ENCODE data around the gene RBPMS2. TPM values are rescaled to one million over a fixed set of nuclear protein-coding genes. Genes with fewer than 3 reads are reported as not detected.

The RBPMS2 gene
- total RNA-seq, 2 donors from 2014 or later: 0.26 to 0.33 TPM

DNA sequence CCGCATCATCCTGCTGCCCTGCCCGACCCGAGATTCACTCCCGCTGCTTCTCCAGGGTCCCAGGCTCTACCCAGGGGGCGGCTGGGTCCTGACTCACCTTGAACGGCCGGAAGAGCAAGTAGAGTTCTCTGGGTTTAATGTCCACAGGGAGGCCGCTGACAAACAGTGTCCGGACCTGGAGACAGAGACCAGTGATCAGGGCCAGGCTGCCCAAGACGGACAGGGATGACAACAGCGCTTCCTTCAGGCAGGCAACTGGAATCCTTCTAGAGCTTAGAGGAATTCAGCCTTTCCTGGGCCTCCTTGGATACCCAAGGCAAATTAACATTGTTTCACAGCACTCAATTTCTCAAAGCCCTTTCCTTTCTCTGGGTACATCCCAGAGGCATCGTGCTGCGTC is 23.9 kb downstream of the RBPMS2 start:
- no peaks in the 10 kb centered on the region for H3K9me3 ChIP-seq
- no peaks in the 10 kb centered on the region for H3K4me1 ChIP-seq
- DNase-seq (no peak), ATAC-seq (no peak)
- H3K27me3 ChIP-seq: no peaks in the 10 kb centered on the region
- 81 to 90% methylated on average over 11 to 13 of the region's 13 CpGs for WGBS, 2 donors
- H3K4me3 ChIP-seq: no peak overlapping the region
- intact Hi-C loops (cut with DNase I): no loop called here
- TF ChIP-seq POLR2A (IDR thresholded peaks at IDR 0.05) (no peak), CTCF (IDR thresholded peaks at IDR 0.05) (no peak)
- H3K36me3 ChIP-seq (replicated peaks in 1 of 2; ENCODE audit: insufficient read depth in 1 of 2, low read depth in 2 of 2): no peaks in the 10 kb centered on the region
- no peak overlapping the region for H3K27ac ChIP-seq

DNA sequence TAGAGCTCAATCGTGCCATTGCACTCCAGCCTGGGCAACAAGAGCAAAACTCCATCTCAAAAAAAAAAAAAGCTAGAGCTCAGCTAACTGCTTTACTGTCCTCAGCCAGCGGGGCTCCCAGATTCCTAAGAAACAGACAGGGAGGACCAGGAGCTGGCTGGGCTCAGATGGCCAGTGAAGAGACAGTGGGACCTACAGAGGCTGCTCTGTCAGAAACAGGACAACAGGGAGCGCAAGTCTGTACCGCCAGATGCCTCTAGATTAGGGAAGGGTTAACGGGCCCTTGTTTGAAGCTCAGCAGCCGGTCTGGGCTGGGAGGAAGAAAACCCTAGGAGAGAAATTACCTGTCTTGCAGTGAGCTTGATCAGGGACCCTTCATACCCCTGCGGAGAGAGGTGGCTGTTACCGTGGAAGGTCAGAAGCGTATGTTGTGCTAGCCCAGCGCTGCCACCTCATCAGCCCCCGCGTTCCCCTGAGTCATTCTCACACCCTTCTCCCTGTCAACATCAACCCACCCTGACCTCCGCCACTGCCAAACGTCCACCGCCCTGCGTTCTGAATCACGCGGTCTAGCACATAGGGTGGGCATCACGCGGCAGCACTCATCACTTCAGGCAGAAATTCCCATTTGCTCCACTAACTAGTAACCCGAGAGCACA is 25.3 kb downstream of the RBPMS2 start:
- no peak overlapping the region for H3K27ac ChIP-seq

DNA sequence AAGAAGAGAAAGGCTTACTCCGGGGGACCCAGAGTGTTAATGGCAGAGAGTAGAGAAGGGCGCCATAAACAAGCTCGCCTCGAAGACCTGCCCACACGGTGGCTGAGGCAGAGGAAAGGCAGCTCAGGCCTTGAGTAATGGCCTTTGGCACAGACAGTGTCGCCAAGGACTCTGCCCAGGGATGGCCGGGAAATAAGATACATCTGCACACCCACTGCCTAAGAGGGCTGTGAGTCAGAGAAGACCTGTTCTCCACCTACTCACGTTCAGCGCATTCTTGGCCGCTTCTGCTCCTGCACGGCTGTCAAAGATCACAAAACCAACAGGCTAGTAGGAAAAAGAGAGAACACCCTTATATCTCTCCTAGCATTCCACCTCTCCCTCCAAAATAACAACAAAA is 26.2 kb downstream of the RBPMS2 start:
- no peak overlapping the region for H3K27ac ChIP-seq
- DNase-seq (no peak), ATAC-seq (no peak)
- H3K27me3 ChIP-seq: no peaks in the 10 kb centered on the region
- intact Hi-C loops (cut with DNase I): no loop called here
- H3K9me3 ChIP-seq: no peaks in the 10 kb centered on the region
- no peaks in the 10 kb centered on the region for H3K4me1 ChIP-seq
- 85% methylated on average over 11 of the region's 11 CpGs for WGBS, 2 donors
- H3K4me3 ChIP-seq: no peak overlapping the region
- H3K36me3 ChIP-seq (replicated peaks in 1 of 2; ENCODE audit: insufficient read depth in 1 of 2, low read depth in 2 of 2): no peaks in the 10 kb centered on the region
- TF ChIP-seq CTCF (IDR thresholded peaks at IDR 0.05): no peak
- TF ChIP-seq POLR2A (IDR thresholded peaks at IDR 0.05): no peak

More for the DNA sequence above, 25.3 kb downstream of the RBPMS2 start:
- 69 to 74% methylated on average over 21 of the region's 21 CpGs for WGBS, 2 donors
- ATAC-seq: no peak
- Histone ChIP-seq H3K4me3 (no peak overlapping the region), H3K4me1 (no peaks in the 10 kb centered on the region), H3K27me3 (no peaks in the 10 kb centered on the region), H3K9me3 (no peaks in the 10 kb centered on the region), H3K36me3 (replicated peaks in 1 of 2; ENCODE audit: insufficient read depth in 1 of 2, low read depth in 2 of 2) (no peaks in the 10 kb centered on the region)
- TF ChIP-seq CTCF (IDR thresholded peaks at IDR 0.05): no peak
- no peak for TF ChIP-seq POLR2A (IDR thresholded peaks at IDR 0.05)
- DNase-seq: no peak
- intact Hi-C loops (cut with DNase I): no loop called here

GRCh38 chr15:64748251-64748650 is 27.1 kb downstream of the RBPMS2 start:
- ATAC-seq (no peak), DNase-seq (no peak)
- TF ChIP-seq POLR2A (IDR thresholded peaks at IDR 0.05) (no peak), CTCF (IDR thresholded peaks at IDR 0.05) (no peak)
- intact Hi-C loops (cut with DNase I): no loop called here
- H3K27ac ChIP-seq: no peak overlapping the region
- no peaks in the 10 kb centered on the region for H3K9me3 ChIP-seq
- 95 to 100% methylated on average over 4 to 9 of the region's 9 CpGs for WGBS, 2 donors
- H3K27me3 ChIP-seq: no peaks in the 10 kb centered on the region
- no peaks in the 10 kb centered on the region for H3K4me1 ChIP-seq
- H3K4me3 ChIP-seq: no peak overlapping the region
- H3K36me3 ChIP-seq (replicated peaks in 1 of 2; ENCODE audit: insufficient read depth in 1 of 2, low read depth in 2 of 2): no peaks in the 10 kb centered on the region

- Histone ChIP-seq H3K27ac (no peak overlapping the region), H3K9me3 (no peaks in the 10 kb centered on the region), H3K36me3 (replicated peaks in 1 of 2; ENCODE audit: insufficient read depth in 1 of 2, low read depth in 2 of 2) (no peaks in the 10 kb centered on the region), H3K4me1 (no peaks in the 10 kb centered on the region), H3K27me3 (no peaks in the 10 kb centered on the region), H3K4me3 (no peak overlapping the region)
- no peak for DNase-seq
- intact Hi-C loops (cut with DNase I): no loop called here
- 76 to 82% methylated on average over 6 to 9 of the region's 9 CpGs for WGBS, 2 donors
- no peak for ATAC-seq
- TF ChIP-seq CTCF (IDR thresholded peaks at IDR 0.05): no peak
- no peak for TF ChIP-seq POLR2A (IDR thresholded peaks at IDR 0.05)
Observed at GRCh38 chr15:64747578-64747977, 27.8 kb downstream of the RBPMS2 start.
